Vagina (tissue), 2 donors: Measurements from ENCODE around the gene PM20D2.

Source experiments
- POLR2A ChIP-seq, 2 donors: fragments of 450-650 bp; IDR thresholded peaks; one replicate each; pipeline ENCODE4 v1.6.1; 2017; ENCODE audit warnings: antibody characterized with exemption in 2 of 2, mild to moderate bottlenecking in 2 of 2, moderate library complexity in 2 of 2
- POLR2AphosphoS5 ChIP-seq, 2 donors: sonication (generic); formaldehyde crosslinking; IDR thresholded peaks; one replicate each; pipeline ENCODE4 v1.9.0; 2017; ENCODE audit warnings: antibody characterized with exemption in 2 of 2, mild to moderate bottlenecking in 2 of 2, low read depth in 1 of 2; ENCODE audit not compliant: insufficient read depth in 1 of 2
- TF ChIP-seq, protein P1 (sequence below), 3 experiments: fragments of 450-650 bp in 2 of 3; fragments of 200-600 bp in 1 of 3; sonication (generic) in 1 of 3; IDR thresholded peaks; one replicate each; pipeline ENCODE4 v1.5.1; 2017 to 2019; ENCODE audit warnings: antibody characterized with exemption in 3 of 3, mild to moderate bottlenecking in 2 of 3, moderate library complexity in 2 of 3

GRCh38 chr6:89111933-89112332 lies 33.9 kb upstream of the PM20D2 start:
- TF ChIP-seq, protein P1, sequence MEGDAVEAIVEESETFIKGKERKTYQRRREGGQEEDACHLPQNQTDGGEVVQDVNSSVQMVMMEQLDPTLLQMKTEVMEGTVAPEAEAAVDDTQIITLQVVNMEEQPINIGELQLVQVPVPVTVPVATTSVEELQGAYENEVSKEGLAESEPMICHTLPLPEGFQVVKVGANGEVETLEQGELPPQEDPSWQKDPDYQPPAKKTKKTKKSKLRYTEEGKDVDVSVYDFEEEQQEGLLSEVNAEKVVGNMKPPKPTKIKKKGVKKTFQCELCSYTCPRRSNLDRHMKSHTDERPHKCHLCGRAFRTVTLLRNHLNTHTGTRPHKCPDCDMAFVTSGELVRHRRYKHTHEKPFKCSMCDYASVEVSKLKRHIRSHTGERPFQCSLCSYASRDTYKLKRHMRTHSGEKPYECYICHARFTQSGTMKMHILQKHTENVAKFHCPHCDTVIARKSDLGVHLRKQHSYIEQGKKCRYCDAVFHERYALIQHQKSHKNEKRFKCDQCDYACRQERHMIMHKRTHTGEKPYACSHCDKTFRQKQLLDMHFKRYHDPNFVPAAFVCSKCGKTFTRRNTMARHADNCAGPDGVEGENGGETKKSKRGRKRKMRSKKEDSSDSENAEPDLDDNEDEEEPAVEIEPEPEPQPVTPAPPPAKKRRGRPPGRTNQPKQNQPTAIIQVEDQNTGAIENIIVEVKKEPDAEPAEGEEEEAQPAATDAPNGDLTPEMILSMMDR (IDR thresholded peaks at IDR 0.05) = no peak
- no peak for TF ChIP-seq POLR2A (IDR thresholded peaks at IDR 0.05)
- TF ChIP-seq POLR2AphosphoS5 (IDR thresholded peaks at IDR 0.05; ENCODE audit: insufficient read depth in 1 of 2, low read depth in 1 of 2) = no peak
